GM21528 (cell line): Measurements from ENCODE around the gene RPP30.

Experiments
- ATAC-seq: cut with Tn5 transposase; IDR thresholded peaks from one replicate; pipeline ENCODE4 v1.9.1; 2021; ENCODE audit warnings: mild to moderate bottlenecking, moderate library complexity; ENCODE audit not compliant: unreplicated experiment, low FRiP score

RPP30 gene

DNA sequence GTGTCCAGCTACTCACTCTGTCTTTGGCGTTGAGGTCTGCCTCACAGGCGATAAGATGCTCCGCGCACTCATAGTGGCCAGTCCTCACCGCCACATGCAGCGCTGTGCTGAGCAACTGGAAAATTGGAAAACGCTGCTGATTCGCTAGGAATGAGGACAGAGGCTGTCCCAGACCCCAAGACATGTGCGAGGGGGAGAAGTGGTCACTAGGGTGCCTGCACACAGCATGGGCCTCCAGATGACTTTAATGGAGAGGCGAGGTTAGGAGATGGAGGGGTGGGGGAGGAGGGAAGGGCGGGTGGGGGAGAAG lies 43.9 kb downstream of the RPP30 start:
- no peak for ATAC-seq

DNA sequence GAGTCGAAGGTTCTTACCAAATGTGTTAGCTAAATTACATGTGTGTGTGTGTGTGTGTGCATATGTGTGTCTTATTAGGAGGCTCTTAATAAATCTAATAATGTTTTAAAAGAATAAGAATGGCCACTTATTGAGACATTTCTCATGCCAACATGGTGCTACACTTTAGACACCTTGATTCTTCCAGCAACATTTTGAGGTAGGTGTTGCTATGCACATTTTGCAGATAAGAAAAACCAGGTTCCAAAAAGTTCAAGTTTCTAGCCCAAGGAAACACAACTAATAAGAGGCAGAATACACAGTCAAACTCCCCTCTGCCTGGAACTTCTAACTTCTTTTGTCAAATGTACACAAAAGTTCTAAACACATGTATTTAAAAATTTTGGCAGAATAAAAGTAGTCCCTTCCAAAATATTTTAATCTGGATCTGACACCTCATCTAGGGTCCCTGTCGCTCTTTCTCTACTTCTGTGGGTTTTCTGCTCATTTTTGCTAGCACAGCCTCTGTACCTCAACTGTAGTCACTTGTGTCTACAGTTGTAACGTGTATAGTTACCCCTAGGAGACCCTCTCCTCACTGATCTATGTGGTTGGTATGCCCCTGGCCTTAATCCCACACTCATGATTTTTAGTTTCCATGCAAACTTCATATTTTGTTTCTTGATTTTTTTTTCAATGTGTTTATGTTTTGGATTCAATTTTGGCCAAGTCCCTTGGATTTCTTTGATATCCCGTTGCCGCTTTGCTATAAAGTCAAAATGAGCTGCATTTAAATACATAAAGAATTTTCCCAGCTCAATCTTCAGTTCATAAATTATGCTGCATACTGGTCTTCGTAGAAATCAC lies 44.8 kb downstream of the RPP30 start:
- ATAC-seq = no peak

DNA sequence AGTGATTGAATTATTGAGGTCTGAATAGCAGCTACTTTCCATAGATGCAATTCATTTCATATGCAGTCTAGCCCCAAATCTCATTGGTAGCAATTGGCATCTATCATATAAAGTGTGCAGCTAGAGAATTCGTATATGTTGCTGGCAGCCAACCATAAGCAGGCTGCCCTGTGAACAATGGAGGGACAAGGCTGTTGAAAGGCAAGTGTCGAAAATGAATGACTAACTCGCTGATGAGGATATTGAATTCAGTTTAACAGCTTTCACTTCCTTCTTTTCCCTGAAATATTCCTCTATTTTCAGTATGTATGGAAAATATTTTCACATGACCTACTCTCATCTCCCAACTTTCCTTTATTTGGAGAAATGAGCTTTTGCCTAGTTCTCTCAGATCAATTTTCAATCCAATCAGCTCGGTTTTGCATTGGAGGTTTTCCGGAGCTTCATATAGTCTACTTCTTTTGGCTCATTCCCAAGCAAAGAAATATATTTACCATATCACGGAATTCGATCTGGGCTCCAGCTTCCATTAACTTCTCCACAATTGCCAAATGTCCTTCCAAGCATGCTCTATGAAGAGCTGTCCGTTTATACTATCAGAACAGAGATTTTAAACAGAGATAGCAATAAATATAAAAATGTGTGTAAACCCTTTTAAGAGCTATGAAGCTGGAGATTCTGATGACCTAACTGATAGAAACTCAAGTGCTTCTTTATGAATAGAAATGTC lies 45.6 kb downstream of the RPP30 start:
- ATAC-seq = no peak

DNA sequence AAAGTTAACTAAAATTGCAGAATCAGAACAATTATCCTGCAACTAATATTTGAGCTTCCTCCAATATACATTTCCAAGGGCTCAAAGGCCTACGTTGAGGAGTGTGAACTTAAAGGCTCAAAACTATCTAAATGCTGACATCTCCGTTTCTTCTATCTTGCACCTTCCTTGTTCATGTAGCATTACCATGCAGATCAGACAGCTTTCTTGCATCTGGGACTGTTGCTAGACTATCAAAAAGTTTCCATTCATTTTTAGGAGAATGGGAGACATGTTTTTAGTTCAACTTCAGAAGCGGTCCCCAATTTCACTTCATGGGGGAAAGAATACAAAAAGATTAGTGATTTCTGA lies 46.2 kb downstream of the RPP30 start:
- ATAC-seq = no peak

DNA sequence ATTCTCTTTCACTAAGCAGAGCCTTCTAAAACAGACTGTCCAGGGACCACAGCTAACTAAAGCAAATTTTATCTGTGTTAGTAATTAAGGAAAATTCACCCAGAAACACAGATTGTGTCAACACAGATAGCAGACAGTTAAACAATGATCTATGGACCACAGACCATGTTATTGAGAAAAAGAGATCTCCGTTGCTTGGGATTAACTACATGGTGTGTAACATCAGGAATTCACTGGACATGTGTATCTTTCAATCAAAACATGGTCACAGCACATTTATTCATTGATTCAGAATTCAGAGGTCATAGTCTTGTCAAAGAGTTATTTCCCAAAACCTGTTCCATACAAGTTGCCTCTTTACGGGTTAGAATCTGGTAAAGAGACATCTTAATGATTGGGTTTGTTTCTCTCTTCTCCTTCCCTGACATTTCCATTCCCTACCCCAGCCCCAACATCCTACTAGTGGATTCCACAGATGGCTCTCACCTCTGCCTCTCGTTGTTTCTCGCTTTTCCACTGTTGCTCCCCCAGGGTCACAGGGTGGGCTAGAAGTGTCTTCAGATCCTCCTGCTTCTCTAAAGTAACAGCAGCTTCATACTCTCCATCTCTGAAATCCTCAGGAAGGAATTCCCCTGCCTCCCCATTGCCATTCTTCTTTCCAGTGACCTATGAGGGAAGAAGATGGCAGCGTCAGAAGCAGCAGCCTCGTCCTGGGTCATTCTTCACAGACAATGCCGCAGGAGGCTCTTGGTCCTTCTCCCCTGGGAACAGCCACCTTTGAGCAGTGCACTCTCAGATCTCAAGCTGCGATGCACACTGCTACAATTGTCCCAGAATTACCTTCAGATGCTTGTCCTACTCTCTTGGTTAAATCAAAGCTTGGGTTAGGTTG lies 48.2 kb downstream of the RPP30 start:
- ATAC-seq = no peak

DNA sequence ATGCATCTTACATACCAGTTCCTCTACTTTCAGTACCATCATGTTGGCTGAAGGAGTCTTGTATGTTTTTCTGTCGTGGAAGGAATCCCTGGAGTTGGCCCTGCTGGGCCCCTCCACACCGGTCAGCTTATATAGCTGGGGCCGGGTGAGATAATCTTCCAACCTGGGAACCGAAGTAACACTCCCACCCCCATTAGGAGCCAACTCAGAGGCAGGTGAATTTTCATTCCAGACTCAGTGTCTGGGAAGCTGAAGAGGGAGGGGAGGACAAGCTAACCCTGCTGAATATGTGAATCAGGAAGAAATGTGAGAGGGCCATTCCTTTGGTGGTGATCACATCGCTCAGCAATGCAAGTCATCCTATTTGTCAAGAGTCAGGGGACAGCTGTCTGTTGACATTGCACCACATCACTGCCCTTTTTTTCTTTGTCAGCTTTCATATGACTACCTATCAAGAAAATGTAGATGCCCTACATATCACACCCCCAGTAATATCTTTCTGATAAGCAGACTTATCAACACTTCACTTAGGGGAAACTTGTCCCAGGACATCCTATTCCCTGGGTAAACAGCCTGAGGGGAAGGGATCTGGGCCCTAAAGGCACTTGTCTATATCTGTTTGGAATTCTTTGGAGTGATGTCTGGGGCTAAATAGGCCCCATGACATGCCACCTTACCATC lies 49.4 kb downstream of the RPP30 start, which contains the start of gene ANKRD1:
Gene ANKRD1 (minus strand): TSS at position 102 of the 681 bp plus-strand sequence. CDS start 60 bp downstream, at position 42.
- ATAC-seq = no peak

DNA sequence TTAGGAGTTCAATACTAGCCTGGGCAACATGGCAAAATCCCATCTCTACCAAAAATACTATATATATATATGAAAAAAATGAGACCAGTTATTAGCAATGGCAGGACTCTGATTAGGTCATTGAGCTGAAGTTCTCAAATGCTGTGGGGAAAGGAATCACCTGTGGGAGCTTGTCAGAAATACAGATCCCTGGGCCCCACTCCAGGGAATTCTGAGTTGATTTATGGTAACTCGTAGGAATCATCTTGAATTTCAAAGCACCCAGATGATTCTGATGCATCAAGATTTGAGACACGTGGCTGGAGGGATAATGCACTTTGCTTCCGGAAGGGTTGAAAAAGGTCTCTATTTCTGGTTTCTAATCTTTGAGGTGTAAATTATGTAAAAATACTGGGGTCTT lies 50.1 kb downstream of the RPP30 start:
- ATAC-seq = no peak

DNA sequence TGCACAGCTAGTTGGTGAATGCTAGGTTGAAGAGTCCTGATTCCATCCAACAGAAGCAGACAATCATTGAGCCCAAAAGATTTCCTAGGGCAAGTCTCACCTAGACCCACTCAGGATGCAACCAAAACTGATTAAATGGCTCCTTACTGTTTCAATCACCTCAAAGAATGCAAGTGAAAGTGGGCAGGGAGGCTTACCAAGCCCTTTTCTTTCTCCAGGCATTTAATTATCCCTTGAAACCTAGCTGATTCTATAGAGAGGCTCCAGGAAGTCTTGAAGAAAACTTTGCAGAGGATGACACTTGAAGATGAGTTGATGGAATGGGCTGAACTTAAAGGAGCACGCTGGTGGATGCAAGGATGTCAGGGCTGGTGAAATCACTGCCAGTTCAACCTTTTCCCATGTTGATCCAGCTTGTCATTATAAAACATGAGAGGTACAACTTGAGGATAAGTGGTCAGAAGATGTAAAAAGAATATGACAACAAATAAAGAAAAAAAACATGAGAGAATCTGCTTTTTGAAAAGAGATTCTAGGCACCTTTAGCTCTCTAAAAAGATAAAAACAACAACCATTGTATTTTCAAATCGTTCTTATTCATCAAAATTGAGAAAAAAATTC lies 51.4 kb downstream of the RPP30 start:
- ATAC-seq = no peak

DNA sequence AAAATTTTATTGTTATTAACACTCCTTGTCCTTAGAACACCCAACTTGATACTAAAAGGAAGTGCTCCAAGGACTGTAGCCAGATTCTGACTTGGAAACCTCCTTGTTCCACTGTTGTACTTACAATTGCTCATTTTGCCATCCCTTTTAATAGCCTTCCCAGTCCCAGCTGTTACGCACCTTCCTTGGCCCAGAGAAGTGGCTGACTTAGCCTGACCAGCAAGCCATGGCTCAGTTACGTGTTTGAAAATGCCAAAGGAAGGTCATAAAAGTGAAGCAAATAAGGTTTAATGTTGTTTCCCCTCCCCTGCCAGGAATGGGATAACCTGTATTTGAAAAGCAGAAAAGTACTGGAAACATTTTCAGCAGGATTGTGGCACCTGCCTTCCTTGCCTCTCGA lies 52.8 kb downstream of the RPP30 start:
- no peak for ATAC-seq

DNA sequence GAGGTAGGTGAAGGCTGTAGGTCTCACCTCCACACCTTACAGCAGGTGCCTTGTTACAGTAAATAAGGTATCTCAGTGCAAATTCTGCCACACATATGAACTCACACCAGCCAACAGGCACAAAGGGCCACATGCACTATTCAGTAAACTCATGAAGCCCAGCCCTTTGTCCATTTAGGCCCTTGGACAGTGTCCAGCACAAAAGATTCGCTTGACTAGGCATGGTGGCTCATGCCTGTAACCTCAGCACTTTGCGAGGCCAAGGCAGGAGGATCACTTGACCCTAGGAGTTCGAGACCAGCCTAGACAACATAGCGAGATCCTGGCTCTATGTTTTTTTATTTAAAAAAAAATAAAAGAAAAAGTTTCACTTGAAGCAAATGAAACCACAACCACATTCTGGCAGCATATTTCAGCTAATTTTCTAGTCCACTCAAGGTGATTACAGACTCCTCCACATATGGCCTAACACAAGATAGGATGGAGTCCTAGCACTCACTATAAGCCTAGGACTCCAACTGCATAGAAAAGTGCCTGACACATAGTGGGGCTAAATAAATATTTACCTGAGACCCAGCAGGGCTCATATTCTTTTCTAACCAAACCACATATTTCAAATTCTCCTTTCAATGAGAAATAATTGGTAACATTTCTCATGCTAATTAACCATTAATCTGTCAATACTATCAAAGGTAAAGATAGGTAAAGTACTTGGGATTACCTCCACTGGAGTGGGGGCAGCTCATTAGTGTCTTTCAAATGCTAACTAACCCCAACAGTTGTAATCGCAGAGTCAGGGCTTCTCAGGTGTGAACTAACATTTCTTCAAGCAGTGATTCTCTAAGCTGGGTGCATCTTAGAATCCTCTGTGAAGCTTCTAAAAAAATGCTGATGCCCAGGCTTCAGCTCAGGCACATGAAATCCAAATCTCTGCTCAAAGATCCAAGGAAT lies 53.6 kb downstream of the RPP30 start:
- no peak for ATAC-seq

DNA sequence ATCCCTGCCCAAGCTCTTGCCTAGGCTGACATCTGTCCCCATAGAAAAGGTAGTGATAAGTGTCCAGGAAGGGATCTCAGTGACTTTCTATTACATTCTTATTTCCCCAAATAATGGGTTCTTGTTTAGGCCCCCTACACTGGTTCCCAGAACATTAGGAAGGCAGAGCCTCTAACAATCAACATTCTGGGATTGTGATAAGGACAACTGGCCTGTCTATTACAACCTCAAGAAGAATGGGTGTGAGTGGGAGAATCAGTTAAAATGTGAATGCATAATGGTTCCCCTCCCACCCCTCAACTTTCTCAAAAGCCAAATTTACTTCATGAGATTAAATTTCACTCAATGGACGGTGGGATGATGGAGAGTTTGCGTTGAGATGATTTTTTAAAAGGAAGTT lies 55.5 kb downstream of the RPP30 start:
- ATAC-seq = no peak

DNA sequence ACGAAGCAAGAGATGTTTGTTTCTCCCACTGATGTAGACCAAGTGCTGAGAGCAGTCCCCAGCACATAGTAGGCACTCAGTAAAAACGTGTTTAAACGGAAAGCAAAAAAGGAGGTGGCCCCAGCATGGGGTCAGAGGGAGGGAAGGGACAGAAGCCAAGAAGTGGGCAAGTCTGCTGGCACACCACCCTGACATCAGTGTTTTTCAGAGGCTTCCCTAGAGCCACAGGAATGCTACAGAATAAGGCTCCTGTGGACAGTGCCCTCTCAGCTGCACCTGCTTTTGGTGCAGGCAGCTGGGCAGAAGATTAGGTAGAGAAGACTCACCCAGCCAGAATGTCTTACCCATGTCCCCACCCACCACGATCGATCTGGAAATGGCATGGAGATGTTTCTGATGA lies 57.4 kb downstream of the RPP30 start:
- no peak for ATAC-seq

DNA sequence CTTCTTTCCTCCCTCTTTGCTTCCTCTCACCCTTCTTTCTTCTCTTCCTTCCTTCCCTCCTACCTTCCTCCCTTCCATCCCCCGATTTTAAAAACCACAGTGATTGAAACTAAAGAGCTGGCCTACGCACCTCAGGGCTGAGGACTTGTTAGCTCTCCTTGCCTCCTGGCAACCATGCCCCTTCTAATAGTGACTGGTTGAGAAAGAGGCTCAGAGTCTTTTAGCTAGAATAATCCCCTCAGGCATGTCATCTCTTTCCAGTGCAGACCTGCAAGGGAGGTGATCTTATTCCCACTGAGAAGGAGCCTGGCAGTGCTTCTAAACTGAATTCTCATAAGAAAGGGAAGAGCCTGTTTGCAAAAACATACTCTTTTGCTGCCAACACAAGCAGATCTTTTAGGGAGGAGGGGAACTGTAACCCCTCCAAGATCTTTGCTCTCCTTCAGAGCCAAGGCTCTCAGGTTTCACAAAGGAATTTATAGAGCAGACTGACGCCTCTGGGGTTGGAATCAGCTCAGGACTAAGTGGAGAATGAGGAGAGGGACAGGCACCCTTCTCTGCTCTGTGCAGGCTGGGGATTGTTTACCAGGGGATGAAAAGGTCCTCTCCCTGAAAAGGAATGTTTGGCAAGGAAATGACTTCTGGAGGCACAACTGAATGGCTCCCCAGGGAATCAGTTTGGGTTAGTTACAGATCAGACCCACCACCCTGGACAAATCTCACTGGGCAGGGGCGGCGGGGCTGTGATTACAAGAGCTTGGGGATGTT lies 58.5 kb downstream of the RPP30 start:
- no peak for ATAC-seq

DNA sequence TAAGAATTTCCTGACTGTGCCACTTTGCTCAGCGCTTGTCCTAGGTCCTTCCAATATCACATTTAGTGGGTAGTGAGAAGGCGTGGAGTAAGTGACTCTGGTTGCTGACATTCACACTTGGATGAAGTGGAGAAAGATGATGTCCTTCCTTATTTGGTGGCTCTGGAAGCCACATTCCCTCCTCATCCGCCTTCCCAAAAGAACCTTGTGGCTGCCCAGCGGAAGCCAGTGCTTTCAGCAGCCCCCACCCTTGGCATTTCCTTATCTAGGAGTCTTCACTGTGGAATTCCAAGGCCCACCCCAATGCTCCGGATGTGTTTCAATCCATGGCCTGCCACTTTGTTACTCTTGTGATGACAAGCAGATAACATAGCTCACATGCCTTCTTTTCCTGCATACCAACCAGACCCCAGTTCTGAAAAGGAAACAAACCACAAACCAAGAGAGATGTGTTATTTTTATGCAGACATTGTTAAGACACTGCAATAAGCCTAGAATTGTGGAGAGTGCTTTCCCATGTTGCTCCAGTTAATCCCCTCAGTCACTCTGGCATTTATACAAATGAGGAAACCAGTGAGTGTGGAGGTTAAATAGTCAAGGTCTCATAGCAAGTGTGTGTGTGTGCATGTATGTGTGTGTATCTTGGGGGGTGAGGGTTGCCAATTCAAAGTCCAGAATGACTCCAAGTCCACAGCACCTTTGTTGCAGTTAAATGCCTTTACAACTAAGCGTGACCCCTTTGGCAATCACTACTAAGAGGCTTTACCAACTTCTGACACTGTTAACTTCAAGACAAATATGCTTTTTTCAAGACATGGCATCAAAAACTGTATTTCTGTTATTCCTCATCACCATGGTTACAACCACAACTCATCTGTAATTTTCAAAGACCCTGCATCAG lies 59.4 kb downstream of the RPP30 start:
- ATAC-seq = no peak

DNA sequence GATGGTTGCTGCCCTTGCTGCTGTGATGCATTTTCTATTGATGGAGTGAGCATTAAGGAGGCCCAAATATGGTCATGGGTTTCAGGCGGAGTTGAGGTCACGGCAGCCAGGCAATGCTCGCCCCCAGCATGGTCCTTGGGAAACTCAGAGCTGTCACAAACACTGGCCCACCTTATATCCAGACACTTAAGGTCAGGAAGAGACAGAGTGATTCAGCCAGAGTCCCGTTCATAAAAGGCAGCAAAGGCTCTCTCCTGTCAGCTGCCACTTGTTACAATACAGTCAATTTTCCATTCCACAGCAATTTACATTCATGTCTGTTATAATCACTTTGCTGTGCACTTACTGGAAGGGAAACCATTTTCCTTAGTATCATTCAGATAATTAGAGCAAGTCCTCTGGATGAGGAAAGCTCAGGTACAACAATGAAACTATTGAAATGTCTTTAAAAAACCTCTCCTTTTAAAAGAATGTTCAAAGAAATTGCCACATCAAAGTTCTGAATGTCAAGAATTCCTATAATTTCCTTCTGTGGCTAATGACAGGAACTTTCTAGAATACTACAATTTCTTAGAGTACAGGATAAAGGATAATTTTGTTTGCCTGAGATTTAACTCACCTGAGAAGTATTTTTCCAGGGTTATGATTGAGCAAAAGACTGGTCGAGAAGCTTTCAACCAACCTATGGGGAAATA lies 64.0 kb downstream of the RPP30 start:
- ATAC-seq = no peak

DNA sequence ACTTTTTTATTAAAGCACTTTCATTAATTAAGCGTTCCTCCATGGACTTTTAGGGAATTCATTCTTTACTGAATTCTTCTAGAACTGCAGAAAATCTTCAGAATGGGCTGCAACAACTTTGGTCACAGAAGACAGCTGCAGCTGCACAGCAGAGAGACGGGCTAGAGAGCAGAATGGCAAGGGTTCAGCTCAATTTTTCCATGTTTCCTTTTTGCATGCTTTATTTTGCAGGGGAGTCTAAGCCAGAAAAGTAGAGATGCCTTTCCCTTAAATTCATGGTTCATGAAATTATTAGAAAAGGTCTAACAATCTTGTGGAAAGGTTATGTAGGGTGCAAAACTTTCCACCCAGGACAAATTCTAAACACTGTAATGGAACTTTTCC lies 64.5 kb downstream of the RPP30 start:
- no peak for ATAC-seq
